Hematopoietic multipotent progenitor cell (in vitro differentiated cells): ENCODE results near the gene MAPK8IP1. TPM values are rescaled to one million over a fixed set of nuclear protein-coding genes. Genes with fewer than 3 reads are reported as not detected.
A peak's percentile ranks its signal among the peaks of the same experiment; 100 is the strongest.

Source experiments
- DNase-seq, 3 donors: peaks; one replicate each; pipeline ENCODE4 v3.0.0-alpha.2; 2011 to 2015; ENCODE audit warnings: low read depth in 2 of 3, low spot score in 2 of 3
- total RNA-seq: library from RNA; depleted of rRNA; stranded (reverse); fragments of >200 nt; gene quantifications from one replicate; pipeline ENCODE4 v1.2.3, GENCODE V29; 2012

The MAPK8IP1 gene
- total RNA-seq, 1 donor: 0.54 TPM

- no peak for DNase-seq
Measured at GRCh38 chr11:45924036-45924915, 38.8 kb downstream of the MAPK8IP1 start.

GRCh38 chr11:45924927-45925326, 39.5 kb downstream of the MAPK8IP1 start:
- DNase-seq: no peak

DNA sequence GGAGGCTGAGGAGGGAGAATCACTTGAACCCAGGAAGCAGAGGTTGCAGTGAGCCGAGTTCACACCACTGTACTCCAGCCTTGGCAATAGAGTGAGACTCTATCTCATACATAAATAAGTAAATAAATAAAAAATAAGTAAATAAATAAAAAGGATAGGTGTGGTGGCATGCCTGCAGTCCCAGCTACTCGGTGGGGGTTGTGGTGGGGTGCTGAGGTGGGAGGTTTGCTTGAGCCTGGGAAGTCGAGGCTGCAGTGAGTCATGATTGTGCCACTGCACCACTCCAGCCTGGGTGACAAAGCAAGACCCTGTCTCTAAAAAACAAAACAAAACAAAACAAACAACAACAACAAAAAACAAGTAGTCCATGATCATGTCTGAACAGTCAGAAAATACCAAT, 40.1 kb downstream of the MAPK8IP1 start:
- DNase-seq: no peak

- no peak for DNase-seq
Measured at GRCh38 chr11:45926001-45926401, 40.5 kb downstream of the MAPK8IP1 start.

DNA sequence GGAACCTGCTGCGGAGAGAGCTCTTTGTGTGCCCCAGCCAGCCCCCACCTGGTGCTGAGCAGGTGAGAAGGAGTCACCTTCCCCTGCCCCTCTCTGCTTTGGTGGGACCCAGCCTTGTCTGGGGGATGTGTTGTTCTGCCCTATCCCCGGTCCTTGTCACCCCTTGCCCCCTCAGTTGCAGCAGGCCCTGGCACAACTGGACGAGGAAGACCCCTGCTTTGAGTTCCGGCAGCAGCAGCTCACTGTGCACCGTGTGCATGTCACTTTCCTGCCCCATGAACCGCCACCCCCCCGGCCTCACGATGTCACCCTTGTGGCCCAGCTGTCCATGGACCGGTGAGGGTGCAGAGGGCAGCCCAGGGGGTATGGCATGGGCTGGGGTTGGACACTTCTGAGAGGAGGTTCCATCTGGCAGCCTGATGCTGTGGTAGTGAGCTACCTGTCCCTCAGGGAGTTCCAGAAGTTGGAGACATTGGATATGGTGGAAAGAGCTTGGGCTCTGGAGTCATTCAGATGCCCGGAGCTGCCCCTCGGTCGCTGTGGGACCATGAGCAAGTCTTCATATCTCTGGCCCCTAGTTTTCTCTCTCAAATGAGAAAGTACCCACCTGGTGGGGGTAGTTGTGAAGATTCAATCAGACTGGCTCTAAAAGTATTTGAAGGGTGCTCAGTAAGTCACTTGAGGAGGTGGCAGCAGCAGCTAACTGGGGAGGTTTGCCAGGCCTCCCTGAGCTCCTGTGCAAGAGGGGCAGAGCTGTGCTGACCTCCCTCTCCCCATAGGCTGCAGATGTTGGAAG, 41.3 kb downstream of the MAPK8IP1 start:
- no peak for DNase-seq

GRCh38 chr11:45927332-45927683, 41.9 kb downstream of the MAPK8IP1 start:
- DNase-seq: no peak

- no peak for DNase-seq
Measured at GRCh38 chr11:45927684-45928413, 42.4 kb downstream of the MAPK8IP1 start.

- no peak for DNase-seq
Measured at GRCh38 chr11:45928535-45929215, 43.2 kb downstream of the MAPK8IP1 start.

- DNase-seq: no peak
Measured at GRCh38 chr11:45929486-45930030, 44.1 kb downstream of the MAPK8IP1 start.

- peak in 1 of 3 donors; percentile 69 for DNase-seq
Measured at GRCh38 chr11:45930031-45930794, 44.8 kb downstream of the MAPK8IP1 start.

- DNase-seq: no peak
Measured at GRCh38 chr11:45930951-45931570, 45.6 kb downstream of the MAPK8IP1 start.

DNA sequence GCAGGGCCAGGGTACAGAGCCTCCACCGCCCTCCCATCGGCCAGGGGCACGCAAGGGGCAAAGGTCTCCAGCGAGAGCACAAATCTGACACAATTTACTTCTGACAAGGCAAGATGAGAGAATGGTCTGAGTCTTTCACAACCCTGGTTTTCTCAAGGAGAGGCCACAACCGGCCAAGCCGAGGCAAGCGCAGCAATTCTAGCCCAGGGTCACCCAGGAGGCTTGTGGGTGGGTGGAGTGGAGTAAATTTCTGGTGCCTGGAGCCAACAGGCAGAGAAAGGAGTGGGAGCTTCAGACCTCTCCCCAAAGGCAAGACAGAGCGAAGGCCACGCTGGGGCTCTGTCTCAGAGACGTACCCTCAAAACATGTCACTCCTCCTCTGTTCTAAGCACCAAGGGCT, 46.3 kb downstream of the MAPK8IP1 start:
- DNase-seq: no peak

DNA sequence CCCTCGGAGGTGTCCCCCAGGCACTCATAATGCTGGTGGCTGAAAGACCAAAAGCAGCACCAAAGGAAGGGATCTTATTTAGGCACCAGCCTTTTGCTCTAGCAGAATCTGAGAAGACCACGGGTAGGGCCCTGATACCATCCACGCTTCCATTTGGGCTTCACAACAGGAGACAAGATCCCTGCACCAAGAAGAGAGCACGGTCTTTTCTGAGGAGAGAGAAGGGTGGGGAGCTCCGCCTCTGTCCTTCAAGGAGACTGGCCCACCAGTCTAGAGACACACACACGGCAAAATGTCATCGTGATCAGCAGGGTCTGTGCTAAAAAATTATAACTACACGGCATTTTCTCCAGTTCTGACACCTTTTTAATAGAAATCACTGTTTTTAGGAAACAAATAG, 46.8 kb downstream of the MAPK8IP1 start:
- DNase-seq: no peak

GRCh38 chr11:45933131-45933831, 47.8 kb downstream of the MAPK8IP1 start:
- no peak for DNase-seq

DNA sequence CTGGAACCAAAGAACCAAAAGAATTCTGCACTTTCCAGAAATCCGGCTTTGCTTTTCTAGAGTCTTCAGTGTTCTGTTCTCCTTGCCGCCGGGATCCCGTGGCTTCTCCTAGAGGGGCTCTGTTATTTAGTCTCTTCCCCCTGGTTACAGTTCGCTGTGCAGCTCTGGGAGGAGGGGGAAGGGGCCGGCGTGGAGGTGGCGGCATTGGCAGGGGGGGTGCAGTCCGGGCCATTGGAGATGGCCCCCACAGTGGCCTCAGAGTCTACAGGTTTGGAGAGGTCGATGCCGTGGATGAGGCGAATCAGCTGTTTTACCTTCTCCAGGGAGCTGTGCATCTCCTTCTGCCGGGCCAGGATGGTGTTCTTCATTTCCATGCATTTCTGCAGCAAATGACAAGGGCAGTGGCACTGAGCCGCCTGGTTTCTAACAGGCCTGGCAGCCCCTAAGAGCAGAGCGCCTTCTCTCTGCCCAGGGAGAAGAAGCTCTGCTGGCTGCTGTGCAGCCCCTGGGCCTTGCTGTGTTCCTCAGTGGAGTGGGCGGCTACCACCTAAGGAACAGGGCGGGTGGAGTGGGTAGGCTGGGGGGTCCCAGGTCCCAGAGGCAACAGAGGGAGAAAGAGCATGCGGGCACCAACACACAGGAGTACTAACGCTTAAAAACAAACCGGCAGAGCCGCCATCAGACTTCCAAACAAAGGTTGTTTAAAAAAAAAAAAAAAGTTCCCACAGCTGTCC, 48.6 kb downstream of the MAPK8IP1 start:
- no peak for DNase-seq

GRCh38 chr11:45934580-45935318, 49.3 kb downstream of the MAPK8IP1 start:
- no peak for DNase-seq
